ENCODE measurements around the gene STK32C. TPM values are rescaled to one million over a fixed set of nuclear protein-coding genes. Genes with fewer than 3 reads are reported as not detected.

Gene STK32C
- total and polyA plus RNA-seq, 4 donors: 5.1 to 22.0 (median 16.3) TPM

GRCh38 chr10:132283604-132284382 is 24.0 kb downstream of the STK32C start:
- no peak overlapping the region for H3K27ac ChIP-seq (ENCODE audit: low read depth in 1 of 2, low read length in 1 of 2)
- ATAC-seq (ENCODE audit: insufficient read depth, low FRiP score): no peak
- H3K4me1 ChIP-seq (ENCODE audit: control insufficient read depth in 5 of 5, insufficient read depth in 5 of 5, low read length in 5 of 5): peaks cover 0 to 12% (median 3%) of the 10 kb centered on the region in 5 donors
- no peak for DNase-seq
- H3K36me3 ChIP-seq (ENCODE audit: control insufficient read depth in 4 of 4, insufficient read depth in 4 of 4, low read length in 4 of 4): no peaks in the 10 kb centered on the region
- TF ChIP-seq CTCF (IDR thresholded peaks at IDR 0.05; ENCODE audit: control extremely low read depth, extremely low read depth): no peak
- H3K27me3 ChIP-seq (ENCODE audit: control insufficient read depth in 3 of 3, insufficient read depth in 3 of 3, low read length in 2 of 3): peaks cover 0 to 15% (median 4%) of the 10 kb centered on the region in 3 donors
- no peak overlapping the region for H3K4me3 ChIP-seq
- no peak overlapping the region for H3K9ac ChIP-seq (ENCODE audit: insufficient read depth in 1 of 2, low read length in 2 of 2)
- H3K9me3 ChIP-seq (ENCODE audit: control insufficient read depth in 4 of 4, insufficient read depth in 3 of 4, low read length in 3 of 4): peaks cover 0 to 4% (median 0%) of the 10 kb centered on the region in 4 donors
- 77 to 82% methylated on average over 23 to 24 of the region's 24 CpGs for WGBS, 2 donors

GRCh38 chr10:132282667-132283603 is 24.8 kb downstream of the STK32C start:
- 64 to 68% methylated on average over 36 of the region's 36 CpGs for WGBS, 2 donors
- Histone ChIP-seq H3K4me3 (no peak overlapping the region), H3K27ac (ENCODE audit: low read depth in 1 of 2, low read length in 1 of 2) (no peak overlapping the region), H3K4me1 (ENCODE audit: control insufficient read depth in 5 of 5, insufficient read depth in 5 of 5, low read length in 5 of 5) (peaks cover 0 to 12% (median 3%) of the 10 kb centered on the region in 5 donors), H3K27me3 (ENCODE audit: control insufficient read depth in 3 of 3, insufficient read depth in 3 of 3, low read length in 2 of 3) (peaks cover 0 to 15% (median 4%) of the 10 kb centered on the region in 3 donors), H3K36me3 (ENCODE audit: control insufficient read depth in 4 of 4, insufficient read depth in 4 of 4, low read length in 4 of 4) (no peaks in the 10 kb centered on the region), H3K9ac (ENCODE audit: insufficient read depth in 1 of 2, low read length in 2 of 2) (no peak overlapping the region), H3K9me3 (ENCODE audit: control insufficient read depth in 4 of 4, insufficient read depth in 3 of 4, low read length in 3 of 4) (no peaks in the 10 kb centered on the region)
- DNase-seq: peak in 2 of 3 donors; percentile 34 to 40
- no peak for TF ChIP-seq CTCF (IDR thresholded peaks at IDR 0.05; ENCODE audit: control extremely low read depth, extremely low read depth)
- ATAC-seq (ENCODE audit: insufficient read depth, low FRiP score): no peak

- WGBS, 2 donors: 74 to 82% methylated on average over 34 of the region's 34 CpGs
- Histone ChIP-seq H3K4me1 (ENCODE audit: control insufficient read depth in 5 of 5, insufficient read depth in 5 of 5, low read length in 5 of 5) (peaks cover 0 to 12% (median 3%) of the 10 kb centered on the region in 5 donors), H3K4me3 (no peak overlapping the region), H3K9ac (ENCODE audit: insufficient read depth in 1 of 2, low read length in 2 of 2) (no peak overlapping the region), H3K9me3 (ENCODE audit: control insufficient read depth in 4 of 4, insufficient read depth in 3 of 4, low read length in 3 of 4) (no peaks in the 10 kb centered on the region), H3K27ac (ENCODE audit: low read depth in 1 of 2, low read length in 1 of 2) (no peak overlapping the region), H3K36me3 (ENCODE audit: control insufficient read depth in 4 of 4, insufficient read depth in 4 of 4, low read length in 4 of 4) (no peaks in the 10 kb centered on the region), H3K27me3 (ENCODE audit: control insufficient read depth in 3 of 3, insufficient read depth in 3 of 3, low read length in 2 of 3) (peaks cover 0 to 15% (median 4%) of the 10 kb centered on the region in 3 donors)
- TF ChIP-seq CTCF (IDR thresholded peaks at IDR 0.05; ENCODE audit: control extremely low read depth, extremely low read depth): no peak
- no peak for DNase-seq
- ATAC-seq (ENCODE audit: insufficient read depth, low FRiP score): no peak
These were observed 25.7 kb downstream of the STK32C start for GRCh38 chr10:132281915-132282666.
